Esophagus muscularis mucosa (tissue), 4 donors: ENCODE data around the gene MFAP3. TPM values are rescaled to one million over a fixed set of nuclear protein-coding genes. Genes with fewer than 3 reads are reported as not detected.
A peak's percentile ranks its signal among the peaks of the same experiment; 100 is the strongest.

Source experiments
- DNase-seq: peaks from one replicate; pipeline ENCODE4 v3.0.0-alpha.2; 2017; ENCODE audit errors: extremely low spot score
- H3K27ac ChIP-seq, 4 donors: fragments of 200-600 bp; sonication (generic); replicated peaks in 1 of 4; 1 replicate in 3 of 4; 2 replicates in 1 of 4; pipeline ENCODE4 v1.5.1; 2016 to 2019; ENCODE audit warnings: mild to moderate bottlenecking in 1 of 4
- H3K27me3 ChIP-seq, 4 donors: fragments of 200-600 bp; sonication (generic); one replicate each; pipeline versions ENCODE4 v1.5.1 to v1.6.0; 2016 to 2019
- H3K36me3 ChIP-seq, 4 donors: fragments of 200-600 bp; sonication (generic); one replicate each; pipeline ENCODE4 v1.5.1; 2016 to 2019
- H3K4me1 ChIP-seq, 4 donors: fragments of 200-600 bp; sonication (generic); one replicate each; pipeline ENCODE4 v1.5.1; 2016 to 2019
- H3K4me3 ChIP-seq, 4 donors: fragments of 200-600 bp; sonication (generic); 1 replicate in 2 of 4; 2 replicates in 2 of 4; pipeline ENCODE4 v1.5.1; 2016 to 2019; ENCODE audit warnings: mild to moderate bottlenecking in 4 of 4, moderate library complexity in 1 of 4
- H3K9me3 ChIP-seq, 4 donors: fragments of 200-600 bp; sonication (generic); 1 replicate in 3 of 4; 2 replicates in 1 of 4; pipeline ENCODE4 v1.5.1; 2016 to 2019
- CTCF ChIP-seq, 3 experiments: fragments of 200-600 bp in 2 of 3; fragments of 450-650 bp in 1 of 3; sonication (generic) in 2 of 3; IDR thresholded peaks; one replicate each; pipeline ENCODE4 v1.5.1; 2017 to 2019; ENCODE audit warnings: antibody characterized with exemption in 3 of 3, mild to moderate bottlenecking in 2 of 3, moderate library complexity in 1 of 3
- EP300 ChIP-seq: sonication (generic); formaldehyde crosslinking; IDR thresholded peaks from one replicate; pipeline ENCODE4 v1.6.1; 2017; ENCODE audit warnings: antibody characterized with exemption
- POLR2A ChIP-seq: fragments of 450-650 bp; IDR thresholded peaks from one replicate; pipeline ENCODE4 v1.6.1; 2017; ENCODE audit warnings: antibody characterized with exemption, moderate library complexity, mild to moderate bottlenecking, low read depth
- POLR2AphosphoS5 ChIP-seq, 2 donors: sonication (generic); formaldehyde crosslinking; IDR thresholded peaks; one replicate each; pipeline ENCODE4 v1.6.1; 2017; ENCODE audit warnings: antibody characterized with exemption in 2 of 2
- WGBS: methylation state at CpG from one replicate; pipeline ENCODE4 v1.1.5; 2018; 5-methylcytosine and 5-hydroxymethylcytosine counted together
- intact Hi-C: fragments of 100-400 bp; cut with DNase I; formaldehyde crosslinking; loops from one replicate; pipeline ENCODE4 v1.15.1; 2023
- total RNA-seq, 4 donors: library from RNA; depleted of rRNA; stranded (reverse); fragments of >200 nt; gene quantifications; one replicate each; pipeline versions ENCODE4 v1.1.0 to v1.2.1, GENCODE V29; 2016

The MFAP3 gene
- total RNA-seq, 4 donors from 2014 or later: 22.0 to 35.3 (median 29.7) TPM

GRCh38 chr5:154000703-154001102, 38.1 kb upstream of the MFAP3 start:
- H3K27me3 ChIP-seq: no peaks in the 10 kb centered on the region
- H3K36me3 ChIP-seq: peaks cover 5 to 48% (median 6%) of the 10 kb centered on the region in 4 donors
- no peaks in the 10 kb centered on the region for H3K9me3 ChIP-seq
- H3K4me3 ChIP-seq: no peak overlapping the region
- H3K27ac ChIP-seq: no peak overlapping the region
- no peak for TF ChIP-seq EP300
- DNase-seq: no peak
- H3K4me1 ChIP-seq: peaks cover 0 to 12% (median 4%) of the 10 kb centered on the region in 4 donors
- intact Hi-C loops: no loop called here

GRCh38 chr5:154002093-154002492, 36.7 kb upstream of the MFAP3 start:
- Histone ChIP-seq H3K4me1 (peaks cover 0 to 12% (median 4%) of the 10 kb centered on the region in 4 donors), H3K27ac (peak overlapping the region; percentile 54 to 74 (median 62)), H3K27me3 (no peaks in the 10 kb centered on the region), H3K9me3 (no peaks in the 10 kb centered on the region), H3K36me3 (peaks cover 4 to 41% (median 6%) of the 10 kb centered on the region in 4 donors), H3K4me3 (no peak overlapping the region)
- intact Hi-C loops: no loop called here
- DNase-seq: no peak
- WGBS: 50% methylated on average over 4 of the region's 4 CpGs
- TF ChIP-seq CTCF (IDR thresholded peaks at IDR 0.05): no peak
- TF ChIP-seq EP300: peak; percentile 23
- peak; percentile 71 to 72 for TF ChIP-seq POLR2AphosphoS5 (IDR thresholded peaks at IDR 0.05)

- intact Hi-C loops: no loop called here
- no peak for TF ChIP-seq POLR2A
- TF ChIP-seq CTCF (IDR thresholded peaks at IDR 0.05): no peak
- TF ChIP-seq POLR2AphosphoS5 (IDR thresholded peaks at IDR 0.05): no peak
- TF ChIP-seq EP300: no peak
- H3K27ac ChIP-seq: peak overlapping the region; percentile 54 to 74 (median 62)
- no peaks in the 10 kb centered on the region for H3K27me3 ChIP-seq
- no peak for DNase-seq
- 57% methylated on average over 7 of the region's 7 CpGs for WGBS
- H3K36me3 ChIP-seq: peaks cover 0 to 36% (median 6%) of the 10 kb centered on the region in 4 donors
- H3K4me3 ChIP-seq: no peak overlapping the region
- no peaks in the 10 kb centered on the region for H3K9me3 ChIP-seq
- peaks cover 0 to 12% (median 4%) of the 10 kb centered on the region in 4 donors for H3K4me1 ChIP-seq
Measured at GRCh38 chr5:154002511-154003020, 36.2 kb upstream of the MFAP3 start.

- Histone ChIP-seq H3K27me3 (no peaks in the 10 kb centered on the region), H3K36me3 (peaks cover 0 to 35% (median 11%) of the 10 kb centered on the region in 4 donors), H3K9me3 (no peaks in the 10 kb centered on the region), H3K27ac (no peak overlapping the region), H3K4me1 (peaks cover 0 to 12% (median 4%) of the 10 kb centered on the region in 4 donors), H3K4me3 (no peak overlapping the region)
- 100% methylated on average over 1 of the region's 1 CpG for WGBS
- intact Hi-C loops: no loop called here
- TF ChIP-seq POLR2AphosphoS5 (IDR thresholded peaks at IDR 0.05) (no peak), POLR2A (no peak), CTCF (IDR thresholded peaks at IDR 0.05) (no peak), EP300 (no peak)
- DNase-seq: no peak
Measured at GRCh38 chr5:154005648-154006047, 33.1 kb upstream of the MFAP3 start.

- 48% methylated on average over 3 of the region's 3 CpGs for WGBS
- no peaks in the 10 kb centered on the region for H3K27me3 ChIP-seq
- H3K4me1 ChIP-seq: peaks cover 0 to 10% (median 0%) of the 10 kb centered on the region in 4 donors
- TF ChIP-seq POLR2A (no peak), CTCF (IDR thresholded peaks at IDR 0.05) (no peak)
- H3K9me3 ChIP-seq: no peaks in the 10 kb centered on the region
- no peak overlapping the region for H3K27ac ChIP-seq
- intact Hi-C loops: no loop called here
- peaks cover 0 to 42% (median 27%) of the 10 kb centered on the region in 4 donors for H3K36me3 ChIP-seq
- DNase-seq: no peak
- no peak overlapping the region for H3K4me3 ChIP-seq
Measured at GRCh38 chr5:154010660-154011059, 28.1 kb upstream of the MFAP3 start.
